Stimulated activated CD4-positive, alpha-beta T cell treated with anti-CD3 and anti-CD28 coated beads, Interleukin-1b, Interleukin-23, amount 100 ng/mL, for 1 hour (primary cell): ENCODE data around the gene NKIRAS2.

ENCODE experiments used
- DNase-seq, 2 donors: peaks; one replicate each; pipeline ENCODE4 v3.0.0-alpha.2; 2020; ENCODE audit warnings: low read depth in 2 of 2

The NKIRAS2 gene

GRCh38 chr17:42026857-42027589 lies 7.1 kb downstream of the NKIRAS2 start:
- no peak for DNase-seq

GRCh38 chr17:42027590-42027889 lies 7.7 kb downstream of the NKIRAS2 start:
- no peak for DNase-seq

- no peak for DNase-seq
Observed at GRCh38 chr17:42027961-42028790, 8.3 kb downstream of the NKIRAS2 start.

GRCh38 chr17:42028791-42029127 lies 8.9 kb downstream of the NKIRAS2 start:
- DNase-seq = no peak

- no peak for DNase-seq
Observed at GRCh38 chr17:42031584-42031983, 11.7 kb downstream of the NKIRAS2 start.

GRCh38 chr17:42034059-42034458 lies 14.2 kb downstream of the NKIRAS2 start:
- DNase-seq = no peak

- DNase-seq = no peak
Observed at GRCh38 chr17:42038221-42038973, 18.5 kb downstream of the NKIRAS2 start.

- DNase-seq = no peak
Observed at GRCh38 chr17:42039794-42040763, 20.2 kb downstream of the NKIRAS2 start.

GRCh38 chr17:42040818-42041217 lies 20.9 kb downstream of the NKIRAS2 start:
- no peak for DNase-seq

- DNase-seq = no peak
Observed at GRCh38 chr17:42041619-42042018, 21.7 kb downstream of the NKIRAS2 start.

- DNase-seq = no peak
Observed at GRCh38 chr17:42042598-42043319, 22.9 kb downstream of the NKIRAS2 start.

GRCh38 chr17:42045719-42046118 lies 25.8 kb downstream of the NKIRAS2 start:
- no peak for DNase-seq

- DNase-seq = no peak
Observed at GRCh38 chr17:42047343-42047742, 27.5 kb downstream of the NKIRAS2 start.

- no peak for DNase-seq
Observed at GRCh38 chr17:42049834-42050392, 30.0 kb downstream of the NKIRAS2 start.

- no peak for DNase-seq
Observed at GRCh38 chr17:42050393-42051012, 30.6 kb downstream of the NKIRAS2 start, which contains the start of gene C17orf113. TSS of gene C17orf113 (minus strand) at chr17:42050601. CDS start at chr17:42043376, 7,225 bp downstream.

- no peak for DNase-seq
Observed at GRCh38 chr17:42051013-42051400, 31.1 kb downstream of the NKIRAS2 start.

GRCh38 chr17:42051645-42052044 lies 31.8 kb downstream of the NKIRAS2 start:
- DNase-seq = no peak

GRCh38 chr17:42052346-42052877 lies 32.5 kb downstream of the NKIRAS2 start:
- DNase-seq = no peak

GRCh38 chr17:42053731-42054500 lies 34.0 kb downstream of the NKIRAS2 start:
- DNase-seq = no peak
